Activated CD4-positive, CD25-positive, alpha-beta regulatory T cell treated with anti-CD3 and anti-CD28 coated beads, Interleukin-2, amount 50 U/mL, for 24 hours (primary cell): ENCODE measurements around the gene MINK1.

Experiments
- ATAC-seq, 2 donors: fragments of 150-1000 bp; cut with Tn5 transposase; one replicate each; pipeline ENCODE4 v1.10.0; 2021; ENCODE audit warnings: mild to moderate bottlenecking in 1 of 2, moderate library complexity in 1 of 2

MINK1 gene

GRCh38 chr17:4881761-4882555 lies 48.8 kb downstream of the MINK1 start:
- ATAC-seq: peak; percentile 55 to 80

- no peak for ATAC-seq
Measured at GRCh38 chr17:4884489-4884888, 51.3 kb downstream of the MINK1 start.

- no peak for ATAC-seq
Measured at GRCh38 chr17:4886830-4887229, 53.7 kb downstream of the MINK1 start.

- no peak for ATAC-seq
Measured at GRCh38 chr17:4887581-4887980, 54.4 kb downstream of the MINK1 start.

GRCh38 chr17:4891411-4892410 lies 58.6 kb downstream of the MINK1 start:
- ATAC-seq: no peak

- ATAC-seq: no peak
Measured at GRCh38 chr17:4892499-4893221, 59.5 kb downstream of the MINK1 start.

- ATAC-seq: no peak
Measured at GRCh38 chr17:4893272-4893671, 60.1 kb downstream of the MINK1 start.

GRCh38 chr17:4893721-4894560 lies 60.8 kb downstream of the MINK1 start:
- no peak for ATAC-seq

- ATAC-seq: no peak
Measured at GRCh38 chr17:4895121-4895520, 62.0 kb downstream of the MINK1 start.

GRCh38 chr17:4895657-4896331 lies 62.7 kb downstream of the MINK1 start:
- no peak for ATAC-seq

- ATAC-seq: no peak
Measured at GRCh38 chr17:4896332-4897197, 63.4 kb downstream of the MINK1 start.

- ATAC-seq: no peak
Measured at GRCh38 chr17:4897198-4897687, 64.1 kb downstream of the MINK1 start.

- ATAC-seq: no peak
Measured at GRCh38 chr17:4897785-4898184, 64.6 kb downstream of the MINK1 start.

GRCh38 chr17:4898351-4898750 lies 65.2 kb downstream of the MINK1 start:
- no peak for ATAC-seq

GRCh38 chr17:4898927-4899326 lies 65.8 kb downstream of the MINK1 start:
- ATAC-seq: peak in 1 of 2 donors; percentile 5

GRCh38 chr17:4899341-4900230 lies 66.4 kb downstream of the MINK1 start, which contains the start of gene C17orf107:
TSS of gene C17orf107 (plus strand) at chr17:4899536. CDS start at chr17:4899763, 227 bp downstream.
- peak; percentile 82 to 87 for ATAC-seq

GRCh38 chr17:4900231-4901107 lies 67.3 kb downstream of the MINK1 start:
- ATAC-seq: peak in 1 of 2 donors; percentile 22
